Osteoblast (primary cell): Measurements from ENCODE around the gene BCKDHB. TPM values are rescaled to one million over a fixed set of nuclear protein-coding genes. Genes with fewer than 3 reads are reported as not detected.

Source experiments
- DNase-seq: peaks from one replicate; pipeline ENCODE4 v3.0.0; 2011; ENCODE audit warnings: low spot score, mixed read lengths; ENCODE audit not compliant: insufficient read length; ENCODE audit errors: missing footprints
- H2AFZ ChIP-seq: 2 replicates; pipeline ENCODE4 v1.6.0; 2011; ENCODE audit warnings: mild to moderate bottlenecking, low read length
- H3K27ac ChIP-seq: 2 replicates; pipeline ENCODE4 v1.5.1; 2011; ENCODE audit warnings: mild to moderate bottlenecking, low read depth, low read length, moderate library complexity
- H3K27me3 ChIP-seq: 2 replicates; pipeline ENCODE4 v1.6.0; 2012; ENCODE audit warnings: mild to moderate bottlenecking, control low read depth, inconsistent platforms, low read length, moderate library complexity; ENCODE audit not compliant: insufficient read depth
- H3K36me3 ChIP-seq: 2 replicates; pipeline ENCODE4 v1.5.1; 2011; ENCODE audit warnings: mild to moderate bottlenecking, low read length, control low read depth, moderate library complexity; ENCODE audit not compliant: insufficient read depth
- H3K4me1 ChIP-seq: 2 replicates; pipeline ENCODE4 v1.5.1; 2011; ENCODE audit warnings: mild to moderate bottlenecking, low read length, control low read depth, moderate library complexity; ENCODE audit not compliant: insufficient read depth
- H3K4me2 ChIP-seq: 2 replicates; pipeline ENCODE4 v1.6.0; 2011; ENCODE audit warnings: mild to moderate bottlenecking, low read length; ENCODE audit not compliant: insufficient read depth
- H3K4me3 ChIP-seq: fragments of 200-600 bp; sonication (generic); 3 replicates; pipeline ENCODE4 v1.5.1; 2012; ENCODE audit warnings: mild to moderate bottlenecking, low read length, inconsistent platforms; ENCODE audit not compliant: insufficient read depth
- H3K79me2 ChIP-seq: 2 replicates; pipeline ENCODE4 v1.6.0; 2012; ENCODE audit warnings: mild to moderate bottlenecking, low read length, control low read depth, inconsistent platforms; ENCODE audit not compliant: insufficient read depth
- H3K9me3 ChIP-seq: 2 replicates; pipeline ENCODE4 v1.5.1; 2011; ENCODE audit warnings: low read depth, low read length, control low read depth
- H4K20me1 ChIP-seq: 2 replicates; pipeline ENCODE4 v1.6.0; 2012; ENCODE audit warnings: mild to moderate bottlenecking, low read length, control low read depth; ENCODE audit not compliant: insufficient read depth
- total RNA-seq: library from RNA; depleted of rRNA; stranded (reverse); fragments of >200 nt; gene quantifications from 2 replicates; pipeline ENCODE4 v1.2.3, GENCODE V29; 2012
- TF ChIP-seq, protein P1 (sequence below): IDR thresholded peaks from 2 replicates; pipeline ENCODE4 v1.5.1; 2011; ENCODE audit warnings: mild to moderate bottlenecking, low read depth, low read length, moderate library complexity; ENCODE audit errors: extremely low read depth

The BCKDHB gene
- total RNA-seq, 1 donor = 18.8 TPM

- Histone ChIP-seq H3K79me2 (no peaks in the 10 kb centered on the region), H2AFZ (no peak overlapping the region), H3K9me3 (no peaks in the 10 kb centered on the region), H3K27ac (no peak overlapping the region), H3K27me3 (no peaks in the 10 kb centered on the region), H3K36me3 (no peaks in the 10 kb centered on the region), H3K4me1 (no peaks in the 10 kb centered on the region), H3K4me2 (no peak overlapping the region), H4K20me1 (no peaks in the 10 kb centered on the region), H3K4me3 (no peak overlapping the region)
- no peak for DNase-seq
- TF ChIP-seq, protein P1, sequence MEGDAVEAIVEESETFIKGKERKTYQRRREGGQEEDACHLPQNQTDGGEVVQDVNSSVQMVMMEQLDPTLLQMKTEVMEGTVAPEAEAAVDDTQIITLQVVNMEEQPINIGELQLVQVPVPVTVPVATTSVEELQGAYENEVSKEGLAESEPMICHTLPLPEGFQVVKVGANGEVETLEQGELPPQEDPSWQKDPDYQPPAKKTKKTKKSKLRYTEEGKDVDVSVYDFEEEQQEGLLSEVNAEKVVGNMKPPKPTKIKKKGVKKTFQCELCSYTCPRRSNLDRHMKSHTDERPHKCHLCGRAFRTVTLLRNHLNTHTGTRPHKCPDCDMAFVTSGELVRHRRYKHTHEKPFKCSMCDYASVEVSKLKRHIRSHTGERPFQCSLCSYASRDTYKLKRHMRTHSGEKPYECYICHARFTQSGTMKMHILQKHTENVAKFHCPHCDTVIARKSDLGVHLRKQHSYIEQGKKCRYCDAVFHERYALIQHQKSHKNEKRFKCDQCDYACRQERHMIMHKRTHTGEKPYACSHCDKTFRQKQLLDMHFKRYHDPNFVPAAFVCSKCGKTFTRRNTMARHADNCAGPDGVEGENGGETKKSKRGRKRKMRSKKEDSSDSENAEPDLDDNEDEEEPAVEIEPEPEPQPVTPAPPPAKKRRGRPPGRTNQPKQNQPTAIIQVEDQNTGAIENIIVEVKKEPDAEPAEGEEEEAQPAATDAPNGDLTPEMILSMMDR = no peak
Observed at GRCh38 chr6:80197474-80197873, 91.0 kb downstream of the BCKDHB start.

DNA sequence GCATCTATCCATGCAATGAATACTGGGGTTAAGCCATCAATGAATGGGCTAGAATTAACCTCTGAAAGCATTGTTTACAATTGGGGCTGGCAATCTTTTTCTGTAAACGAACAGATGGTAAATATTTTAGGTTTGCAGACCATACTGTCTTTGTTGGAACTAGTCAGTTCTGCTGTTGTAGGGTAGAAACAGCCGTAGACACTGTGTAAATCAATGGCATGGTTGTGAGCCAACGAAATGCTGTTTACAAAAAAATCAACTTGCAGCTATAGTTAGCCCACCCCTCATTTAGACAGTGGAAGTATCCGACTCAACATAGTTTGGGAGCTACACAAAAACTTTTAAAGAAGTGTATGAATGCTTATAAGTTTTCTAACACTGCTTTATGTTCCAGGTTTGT is 91.5 kb downstream of the BCKDHB start:
- H3K4me1 ChIP-seq = no peaks in the 10 kb centered on the region
- DNase-seq = no peak
- H4K20me1 ChIP-seq = no peaks in the 10 kb centered on the region
- TF ChIP-seq, protein P1 = no peak
- no peaks in the 10 kb centered on the region for H3K27me3 ChIP-seq
- H3K36me3 ChIP-seq = no peaks in the 10 kb centered on the region
- no peak overlapping the region for H3K27ac ChIP-seq
- H3K4me3 ChIP-seq = no peak overlapping the region
- no peaks in the 10 kb centered on the region for H3K9me3 ChIP-seq
- no peaks in the 10 kb centered on the region for H3K79me2 ChIP-seq
- no peak overlapping the region for H3K4me2 ChIP-seq
- H2AFZ ChIP-seq = no peak overlapping the region

GRCh38 chr6:80203283-80203682 is 96.8 kb downstream of the BCKDHB start:
- no peaks in the 10 kb centered on the region for H3K27me3 ChIP-seq
- H3K27ac ChIP-seq = no peak overlapping the region
- no peaks in the 10 kb centered on the region for H3K36me3 ChIP-seq
- TF ChIP-seq, protein P1 = no peak
- no peaks in the 10 kb centered on the region for H3K79me2 ChIP-seq
- no peak for DNase-seq
- no peak overlapping the region for H2AFZ ChIP-seq
- H3K4me2 ChIP-seq = no peak overlapping the region
- H3K9me3 ChIP-seq = no peaks in the 10 kb centered on the region
- no peak overlapping the region for H3K4me3 ChIP-seq
- H4K20me1 ChIP-seq = no peaks in the 10 kb centered on the region
- no peaks in the 10 kb centered on the region for H3K4me1 ChIP-seq

DNA sequence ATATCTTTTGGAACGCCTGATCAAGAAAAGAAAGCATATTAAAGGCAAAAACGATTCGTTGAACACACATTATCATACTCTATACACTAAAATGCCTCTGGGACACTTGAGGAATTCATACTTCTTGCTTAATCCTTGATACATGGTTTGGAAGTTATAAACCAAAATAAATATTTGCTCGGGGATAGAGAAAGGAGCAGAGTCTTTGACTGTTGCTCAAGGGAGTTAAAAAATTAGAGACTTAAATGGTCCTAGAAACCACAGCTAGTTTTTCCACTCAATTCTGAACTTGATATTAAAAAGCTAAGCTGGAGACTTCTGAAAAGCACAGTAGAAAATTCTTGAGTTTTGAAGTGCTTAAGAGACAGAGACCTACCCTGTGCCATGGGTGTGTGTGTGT is 98.9 kb downstream of the BCKDHB start:
- H3K27me3 ChIP-seq = no peaks in the 10 kb centered on the region
- no peak for DNase-seq
- no peak overlapping the region for H3K4me3 ChIP-seq
- no peaks in the 10 kb centered on the region for H3K79me2 ChIP-seq
- TF ChIP-seq, protein P1 = no peak
- H2AFZ ChIP-seq = no peak overlapping the region
- no peaks in the 10 kb centered on the region for H3K4me1 ChIP-seq
- H3K27ac ChIP-seq = no peak overlapping the region
- H3K36me3 ChIP-seq = no peaks in the 10 kb centered on the region
- no peak overlapping the region for H3K4me2 ChIP-seq
- H4K20me1 ChIP-seq = no peaks in the 10 kb centered on the region
- no peaks in the 10 kb centered on the region for H3K9me3 ChIP-seq
